Mucosa of descending colon (tissue), 3 donors: ENCODE measurements around the gene JSRP1. TPM values are rescaled to one million over a fixed set of nuclear protein-coding genes. Genes with fewer than 3 reads are reported as not detected.

Experiments
- ATAC-seq: fragments of 200-7000 bp; cut with Tn5 transposase; one replicate; pipeline ENCODE4 v1.9.1; 2020; ENCODE audit warnings: mild to moderate bottlenecking, moderate library complexity
- DNase-seq, 3 donors: peaks; one replicate each; pipeline ENCODE4 v3.0.0-alpha.2; 2020
- H3K36me3 ChIP-seq: fragments of 200-600 bp; one replicate; pipeline ENCODE4 v1.8.0; 2021; ENCODE audit warnings: low read depth, mild to moderate bottlenecking
- H3K4me1 ChIP-seq: fragments of 200-600 bp; one replicate; pipeline ENCODE4 v1.8.0; 2021; ENCODE audit warnings: low read depth, mild to moderate bottlenecking
- H3K4me3 ChIP-seq: fragments of 200-600 bp; one replicate; pipeline ENCODE4 v1.8.0; 2021; ENCODE audit warnings: mild to moderate bottlenecking
- H3K9me3 ChIP-seq: fragments of 200-600 bp; one replicate; pipeline ENCODE4 v1.8.0; 2021; ENCODE audit warnings: mild to moderate bottlenecking
- CTCF ChIP-seq: fragments of 200-600 bp; IDR thresholded peaks from one replicate; pipeline ENCODE4 v1.8.0; 2022; ENCODE audit warnings: antibody characterized with exemption, mild to moderate bottlenecking
- intact Hi-C, 2 donors: fragments of 100-400 bp; cut with DNase I in 1 of 2; cut with micrococcal nuclease in 1 of 2; formaldehyde crosslinking; loops; one replicate each; pipeline versions ENCODE4 v1.11.0 to v1.11.1; 2022; cut with DNase I, micrococcal nuclease
- total RNA-seq, 3 donors: library from RNA; stranded (reverse); fragmentation: NEBNext Ultra II Directional in 2 of 3; extraction: Animal tissue kit (Norgen Biotek cat#: 25700) in 2 of 3; gene quantifications; one replicate each; pipeline versions ENCODE4 v1.2.1 to v1.2.4, GENCODE V29; 2021 to 2023
- donor health status: DM: no; HTN: no; CAD: no; lungs with moderate emphysema.
- donor health status: DM: no; HTN: no; CAD: no.
- donor health status: DM: no; HTN: yes; CAD: no.

The JSRP1 gene
- total RNA-seq, 3 donors from 2014 or later: 0.38 to 2.4 (median 0.87) TPM

GRCh38 chr19:2223959-2224358, 32.3 kb downstream of the JSRP1 start:
- no peak overlapping the region for H3K4me3 ChIP-seq
- TF ChIP-seq CTCF: no peak
- intact Hi-C loops: no loop called here
- no peak for DNase-seq
- no peaks in the 10 kb centered on the region for H3K9me3 ChIP-seq
- ATAC-seq: peak; percentile 49
- H3K36me3 ChIP-seq: peaks cover 11% of the 10 kb centered on the region
- H3K4me1 ChIP-seq: no peaks in the 10 kb centered on the region

- TF ChIP-seq CTCF: no peak
These were observed 32.8 kb downstream of the JSRP1 start for GRCh38 chr19:2223391-2223790.

GRCh38 chr19:2221918-2222317, 34.3 kb downstream of the JSRP1 start:
- intact Hi-C loops: no loop called here
- no peak for ATAC-seq
- Histone ChIP-seq H3K36me3 (peaks cover 9% of the 10 kb centered on the region), H3K4me3 (no peak overlapping the region), H3K9me3 (no peaks in the 10 kb centered on the region), H3K4me1 (no peaks in the 10 kb centered on the region)
- no peak for TF ChIP-seq CTCF
- no peak for DNase-seq

More at GRCh38 chr19:2223391-2223790, 32.8 kb downstream of the JSRP1 start:
- Histone ChIP-seq H3K36me3 (peaks cover 11% of the 10 kb centered on the region), H3K4me1 (no peaks in the 10 kb centered on the region), H3K9me3 (no peaks in the 10 kb centered on the region), H3K4me3 (no peak overlapping the region)
- DNase-seq (no peak), ATAC-seq (no peak)
- intact Hi-C loops: no loop called here

- ATAC-seq (no peak), DNase-seq (no peak)
- H3K4me1 ChIP-seq: no peaks in the 10 kb centered on the region
- no peak overlapping the region for H3K4me3 ChIP-seq
- TF ChIP-seq CTCF: no peak
- peaks cover 14% of the 10 kb centered on the region for H3K36me3 ChIP-seq
- intact Hi-C loops: no loop called here
- no peaks in the 10 kb centered on the region for H3K9me3 ChIP-seq
These were observed 34.9 kb downstream of the JSRP1 start for GRCh38 chr19:2221250-2221831.

GRCh38 chr19:2219726-2220125, 36.5 kb downstream of the JSRP1 start:
- Histone ChIP-seq H3K36me3 (peaks cover 22% of the 10 kb centered on the region), H3K9me3 (no peaks in the 10 kb centered on the region), H3K4me3 (no peak overlapping the region), H3K4me1 (no peaks in the 10 kb centered on the region)
- ATAC-seq (no peak), DNase-seq (no peak)
- no peak for TF ChIP-seq CTCF
- intact Hi-C loops: no loop called here

GRCh38 chr19:2217591-2217990, 38.6 kb downstream of the JSRP1 start:
- peaks cover 23% of the 10 kb centered on the region for H3K36me3 ChIP-seq
- no peak for ATAC-seq
- no peak overlapping the region for H3K4me3 ChIP-seq
- no peaks in the 10 kb centered on the region for H3K9me3 ChIP-seq
- intact Hi-C loops: no loop called here
- no peak for TF ChIP-seq CTCF
- peaks cover 12% of the 10 kb centered on the region for H3K4me1 ChIP-seq
- DNase-seq: no peak
